Jurkat, Clone E6-1 (cell line): Measurements from ENCODE around the gene PRG3.

ENCODE experiments used
- DNase-seq: peaks from one replicate; pipeline ENCODE4 v3.0.0-alpha.2; 2011; ENCODE audit warnings: low read depth, low spot score
- H3K4me3 ChIP-seq: 2 replicates; pipeline ENCODE4 v1.5.1; 2011; ENCODE audit warnings: mild to moderate bottlenecking, low read length, control low read depth, moderate library complexity

PRG3 gene

DNA sequence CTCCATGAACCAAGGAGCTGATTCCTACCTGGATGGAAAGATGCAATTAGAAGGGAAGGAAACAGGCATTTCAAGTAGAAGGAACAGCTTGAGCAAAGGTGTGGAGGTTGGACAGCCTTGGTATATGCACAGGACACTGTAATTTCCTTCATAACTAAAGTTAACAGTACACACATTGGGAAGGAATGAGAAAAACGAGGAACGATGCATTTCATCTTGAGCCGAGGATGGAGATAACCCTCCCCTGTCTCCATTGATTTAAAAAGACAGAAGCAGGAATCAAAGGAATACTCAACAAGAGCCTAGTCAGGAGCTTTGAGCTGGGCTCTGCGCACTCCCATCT is 11.8 kb upstream of the PRG3 start:
- DNase-seq: no peak
- H3K4me3 ChIP-seq: no peak overlapping the region

DNA sequence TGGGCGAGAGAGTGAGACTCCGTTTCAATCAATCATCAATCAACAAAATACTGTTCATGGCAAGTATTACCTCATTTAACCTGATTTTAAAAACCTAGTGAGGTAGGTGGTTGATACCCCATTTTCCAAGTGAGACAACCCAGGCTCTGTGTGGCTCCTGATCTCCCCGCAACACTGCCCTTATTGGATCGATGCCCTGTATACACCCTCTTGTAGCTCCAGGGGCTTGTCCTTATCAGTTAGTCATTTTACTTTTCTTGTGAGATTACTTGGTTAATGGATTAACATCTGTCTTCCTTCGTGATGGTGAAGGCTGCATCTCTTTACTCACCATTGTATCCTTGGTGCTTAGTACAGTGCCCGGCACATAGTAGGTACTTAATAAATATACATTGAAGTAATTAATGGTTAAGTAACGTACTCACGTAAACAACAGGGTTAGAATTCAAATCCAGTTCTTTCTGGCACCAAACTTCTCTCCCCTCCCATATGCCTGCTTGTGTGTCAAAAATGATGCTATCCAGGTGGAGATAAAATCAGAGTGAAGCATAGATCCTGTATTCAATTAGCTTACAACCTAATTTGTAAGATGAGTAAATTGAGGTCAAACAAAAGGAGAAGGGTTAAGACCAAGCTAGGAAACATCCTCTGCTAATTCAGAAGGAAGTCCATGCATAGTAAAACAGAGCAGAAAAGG is 11.3 kb upstream of the PRG3 start:
- no peak for DNase-seq
- no peak overlapping the region for H3K4me3 ChIP-seq

DNA sequence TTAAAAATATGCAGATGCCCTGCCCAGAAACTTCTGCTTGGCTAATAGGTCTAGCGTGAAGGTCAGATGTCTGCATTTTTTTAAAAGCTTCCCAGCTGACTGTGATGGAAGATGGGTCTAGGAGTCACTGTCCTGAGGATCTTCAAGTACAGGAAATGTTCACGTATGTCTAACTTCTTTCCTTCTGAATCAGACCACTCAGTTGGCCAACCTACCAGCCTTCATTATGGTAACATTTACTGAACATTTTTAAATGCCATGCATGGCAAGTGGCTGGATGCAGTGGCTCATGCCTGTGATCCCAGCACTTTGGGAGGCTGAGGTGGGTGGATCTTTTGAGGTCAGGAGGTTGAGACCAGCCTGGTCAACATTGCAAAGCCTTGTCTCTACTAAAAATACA is 10.6 kb upstream of the PRG3 start:
- no peak for DNase-seq
- H3K4me3 ChIP-seq: no peak overlapping the region

DNA sequence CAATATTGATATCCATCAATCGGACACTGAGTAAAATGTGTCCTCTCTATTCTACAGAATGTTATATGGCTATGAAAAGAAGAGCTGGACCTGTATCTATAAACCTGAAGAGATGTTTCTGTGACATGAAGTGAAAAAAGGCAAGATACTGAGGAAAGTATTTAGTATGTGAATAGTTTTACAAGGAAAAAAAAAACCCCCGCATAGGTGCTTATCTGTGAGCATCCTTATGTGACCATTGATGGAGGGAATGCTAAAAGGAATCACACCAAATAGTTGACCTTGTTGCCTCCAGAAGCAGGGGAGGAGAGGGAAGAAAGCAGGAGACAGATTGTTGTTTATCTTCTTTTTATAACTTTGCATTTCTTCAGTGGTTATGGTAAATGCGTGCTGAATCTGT is 10.2 kb upstream of the PRG3 start:
- no peak overlapping the region for H3K4me3 ChIP-seq
- no peak for DNase-seq

DNA sequence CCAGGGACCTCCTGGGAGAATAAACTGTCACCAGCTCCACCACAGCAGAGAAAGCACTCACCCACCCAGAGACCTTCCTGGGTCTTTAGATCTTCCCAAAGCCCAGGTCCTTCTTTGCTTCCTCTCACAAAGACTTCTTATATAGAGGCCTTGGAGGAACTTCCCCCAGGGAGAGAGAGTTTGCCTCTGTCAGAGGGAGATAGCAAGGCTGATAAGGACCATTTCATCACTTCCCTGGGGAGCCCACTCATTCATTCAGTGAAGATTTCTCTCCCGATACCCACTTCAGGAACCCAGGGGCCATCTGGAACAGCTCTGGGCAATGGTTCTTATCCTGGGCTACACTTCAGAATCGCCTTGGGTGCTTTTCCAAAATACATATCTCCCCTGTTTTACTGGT is 9.6 kb upstream of the PRG3 start, which contains the start of gene PRG2:
Gene PRG2, minus strand, starts transcription at position 116 of the 400 bp plus-strand sequence. CDS start 706 bp downstream, outside the sequence.
- no peak for DNase-seq
- H3K4me3 ChIP-seq: no peak within 1 kb of the TSS

GRCh38 chr11:57387289-57388030 is 6.5 kb upstream of the PRG3 start:
- no peak for DNase-seq
- no peak overlapping the region for H3K4me3 ChIP-seq

- DNase-seq: no peak
- H3K4me3 ChIP-seq: no peak overlapping the region
These were observed 5.4 kb upstream of the PRG3 start for GRCh38 chr11:57386178-57386940.

- H3K4me3 ChIP-seq: no peak overlapping the region
- no peak for DNase-seq
These were observed 1.2 kb downstream of the PRG3 start for GRCh38 chr11:57379732-57380131.

DNA sequence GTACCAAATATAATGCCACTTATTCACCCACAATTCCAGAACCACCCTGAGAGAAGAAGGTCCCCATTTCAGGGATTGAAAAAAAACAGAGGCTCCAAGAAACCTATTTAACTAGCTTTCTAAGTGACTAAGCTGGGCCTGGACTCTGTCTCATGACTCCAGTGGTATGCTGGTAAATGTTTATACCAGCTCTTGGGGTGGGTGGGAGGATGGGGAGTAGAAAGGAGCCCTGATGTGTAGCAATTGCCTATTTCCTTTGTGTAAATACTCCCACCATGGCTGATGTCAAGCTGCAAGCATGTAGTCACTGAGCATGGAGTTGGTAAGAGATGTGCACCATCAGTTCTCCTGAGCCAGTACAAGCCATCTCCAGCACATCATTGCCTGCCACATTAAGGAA is 2.8 kb downstream of the PRG3 start:
- H3K4me3 ChIP-seq: no peak overlapping the region
- no peak for DNase-seq

DNA sequence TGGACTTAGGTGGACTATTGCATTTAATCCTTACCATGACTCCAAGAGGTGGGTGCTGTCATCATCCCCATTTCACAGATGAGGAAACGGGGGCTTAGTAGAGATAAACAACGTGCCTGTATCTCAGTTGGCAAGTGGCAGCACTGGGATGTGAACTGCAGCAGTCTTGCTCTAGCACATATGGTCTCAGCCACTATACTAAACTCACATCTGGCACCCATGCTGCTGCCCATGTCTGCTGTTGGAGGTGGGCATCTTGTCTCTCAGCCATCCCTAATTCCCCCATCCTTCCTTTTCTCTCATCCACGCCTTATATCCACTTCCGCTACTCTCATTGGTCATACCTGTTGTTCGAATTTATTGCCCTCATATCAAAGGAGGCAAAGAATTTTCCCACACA is 3.8 kb downstream of the PRG3 start:
- no peak overlapping the region for H3K4me3 ChIP-seq
- DNase-seq: no peak

GRCh38 chr11:57376095-57377090 is 4.6 kb downstream of the PRG3 start:
- no peak for DNase-seq
- H3K4me3 ChIP-seq: no peak overlapping the region

DNA sequence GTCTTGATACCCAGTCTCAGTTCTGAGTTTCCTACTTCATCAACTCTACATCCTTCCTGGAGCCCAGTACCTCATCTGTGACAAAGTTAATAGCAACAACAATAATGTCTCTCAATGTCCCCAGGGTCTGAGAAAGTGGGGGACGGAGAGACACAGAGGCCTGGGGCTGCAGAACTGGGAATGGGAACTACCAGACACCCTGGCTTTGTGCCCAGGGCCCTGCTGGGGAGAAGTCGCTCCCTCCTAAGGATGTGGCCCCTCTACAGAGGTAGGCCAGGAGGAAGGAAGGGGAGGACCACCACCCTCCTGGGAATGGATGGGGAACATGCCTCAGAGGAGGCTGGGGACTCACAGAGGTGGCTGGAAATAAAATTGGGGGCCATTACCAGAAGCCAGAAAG is 5.5 kb downstream of the PRG3 start:
- H3K4me3 ChIP-seq: no peak overlapping the region
- no peak for DNase-seq

DNA sequence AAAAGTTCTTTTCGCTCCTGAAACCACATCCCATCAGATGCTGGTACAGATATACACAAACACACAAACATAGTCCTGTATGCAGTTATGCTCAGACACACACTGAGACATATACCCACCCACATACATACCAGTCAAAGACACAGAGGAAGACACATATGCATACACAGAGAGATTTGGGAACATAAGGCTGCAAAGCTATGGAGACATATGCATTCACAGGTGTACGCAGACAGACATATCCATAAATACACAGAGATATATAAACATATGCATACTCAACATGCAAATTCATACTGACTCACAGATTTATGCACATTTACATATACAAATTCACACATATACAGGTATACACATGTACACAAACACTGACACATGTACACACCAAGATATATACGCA is 6.0 kb downstream of the PRG3 start:
- no peak overlapping the region for H3K4me3 ChIP-seq
- no peak for DNase-seq

- H3K4me3 ChIP-seq: no peak overlapping the region
- DNase-seq: no peak
These were observed 7.8 kb downstream of the PRG3 start for GRCh38 chr11:57373146-57373545.

- H3K4me3 ChIP-seq: no peak overlapping the region
- no peak for DNase-seq
These were observed 10.0 kb downstream of the PRG3 start for GRCh38 chr11:57370941-57371340.

GRCh38 chr11:57370251-57370650 is 10.7 kb downstream of the PRG3 start:
- no peak overlapping the region for H3K4me3 ChIP-seq
- no peak for DNase-seq

DNA sequence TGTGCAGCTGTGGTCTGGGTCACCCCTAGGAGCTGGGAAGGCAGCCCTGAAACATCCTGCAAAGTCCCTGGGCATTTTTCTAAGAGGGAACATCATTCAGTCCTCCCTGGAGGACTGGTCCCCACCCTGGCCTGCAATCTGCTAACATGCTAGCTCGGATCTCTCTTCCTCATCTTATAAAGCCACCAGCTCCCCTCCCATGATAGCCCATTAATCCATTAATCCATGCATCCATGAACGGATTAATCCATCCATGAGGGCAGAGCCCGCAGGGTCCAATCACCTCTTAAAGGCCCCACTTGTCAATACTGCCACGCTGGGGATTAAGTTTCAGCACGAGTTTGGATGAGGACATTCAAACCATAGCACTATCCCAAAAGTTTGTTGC is 12.1 kb downstream of the PRG3 start:
- no peak overlapping the region for H3K4me3 ChIP-seq
- DNase-seq: no peak

- DNase-seq: no peak
- H3K4me3 ChIP-seq: no peak overlapping the region
These were observed 12.7 kb downstream of the PRG3 start for GRCh38 chr11:57368106-57368844.
